Common myeloid progenitor, CD34-positive (primary cell): ENCODE data around the gene GNG4.

Source experiments
- CTCF ChIA-PET: fragments of 350-600 bp; sonication (Branson Sonifier 250); formaldehyde crosslinking; loops from one replicate; lab custom pipeline; 2021; ENCODE audit warnings: antibody characterized with exemption; lab: Charles Lee
- POLR2A ChIA-PET: fragments of 350-600 bp; sonication (Branson Sonifier 250); formaldehyde crosslinking; loops from one replicate; lab custom pipeline; 2021; ENCODE audit warnings: antibody characterized with exemption; lab: Charles Lee
- DNase-seq, 3 donors: peaks; one replicate each; pipeline versions ENCODE4 v3.0.0 to v3.0.0-alpha.2; 2013
- H3K27ac ChIP-seq, 2 experiments: 1 replicate in 1 of 2; 2 replicates in 1 of 2; pipeline ENCODE4 v1.7.0; 2013; ENCODE audit warnings: inconsistent platforms in 2 of 2, low read length in 2 of 2, mild to moderate bottlenecking in 2 of 2, low read depth in 1 of 2, moderate library complexity in 1 of 2; ENCODE audit not compliant: severe bottlenecking in 2 of 2, insufficient read depth in 1 of 2, poor library complexity in 1 of 2
- H3K27me3 ChIP-seq, 5 experiments: replicated peaks in 2 of 5; 1 replicate in 3 of 5; 2 replicates in 2 of 5; pipeline versions ENCODE4 v1.6.1 to v1.7.0; 2013; ENCODE audit warnings: low read length in 4 of 5, mild to moderate bottlenecking in 2 of 5, moderate library complexity in 2 of 5, inconsistent platforms in 1 of 5; ENCODE audit not compliant: insufficient read depth in 5 of 5, control insufficient read depth in 4 of 5
- H3K36me3 ChIP-seq, 4 experiments: 1 replicate in 2 of 4; 2 replicates in 2 of 4; pipeline versions ENCODE4 v1.6.1 to v1.7.0; 2013; ENCODE audit warnings: low read length in 3 of 4, control low read depth in 1 of 4, mild to moderate bottlenecking in 1 of 4; ENCODE audit not compliant: control insufficient read depth in 4 of 4, insufficient read depth in 4 of 4
- H3K4me1 ChIP-seq, 4 experiments: 1 replicate in 3 of 4; 2 replicates in 1 of 4; pipeline versions ENCODE4 v1.6.1 to v1.7.1; 2013; ENCODE audit warnings: low read length in 3 of 4, mild to moderate bottlenecking in 3 of 4, control low read depth in 1 of 4, inconsistent platforms in 1 of 4, moderate library complexity in 1 of 4; ENCODE audit not compliant: control insufficient read depth in 4 of 4, insufficient read depth in 4 of 4; ENCODE audit errors: control extremely low read depth in 1 of 4
- H3K4me3 ChIP-seq, 7 experiments: 1 replicate in 4 of 7; 2 replicates in 3 of 7; pipeline versions ENCODE4 v1.5.1 to v1.7.0; 2013; ENCODE audit warnings: mild to moderate bottlenecking in 7 of 7, low read length in 6 of 7, moderate library complexity in 6 of 7, inconsistent platforms in 2 of 7, low read depth in 2 of 7, control low read depth in 1 of 7; ENCODE audit not compliant: insufficient read depth in 4 of 7, control insufficient read depth in 1 of 7; ENCODE audit errors: extremely low read depth in 1 of 7
- H3K9me3 ChIP-seq, 5 experiments: 1 replicate in 4 of 5; 2 replicates in 1 of 5; pipeline versions ENCODE4 v1.6.1 to v1.7.1; 2013; ENCODE audit warnings: low read length in 4 of 5, mild to moderate bottlenecking in 2 of 5, inconsistent platforms in 1 of 5, low read depth in 1 of 5, moderate library complexity in 1 of 5; ENCODE audit not compliant: control insufficient read depth in 4 of 5, insufficient read depth in 2 of 5; ENCODE audit errors: control extremely low read depth in 1 of 5
- WGBS: methylation state at CpG from one replicate; pipeline ENCODE4 v1.1.5; 2013; ENCODE audit not compliant: insufficient coverage; 5-methylcytosine and 5-hydroxymethylcytosine counted together

The GNG4 gene

GRCh38 chr1:235586992-235587391, 62.6 kb downstream of the GNG4 start:
- H3K9me3 ChIP-seq: peaks cover 0 to 20% (median 16%) of the 10 kb centered on the region in 5 experiments
- no peaks in the 10 kb centered on the region for H3K36me3 ChIP-seq
- H3K4me3 ChIP-seq: no peak overlapping the region
- H3K4me1 ChIP-seq: no peaks in the 10 kb centered on the region
- WGBS: 100% methylated on average over 2 of the region's 2 CpGs
- H3K27ac ChIP-seq: no peak overlapping the region
- H3K27me3 ChIP-seq: peaks cover 0 to 35% (median 1%) of the 10 kb centered on the region in 5 experiments
- DNase-seq: no peak
- POLR2A ChIA-PET: no interaction called here
- CTCF ChIA-PET: no interaction called here

- Histone ChIP-seq H3K27ac (no peak overlapping the region), H3K9me3 (peaks cover 0 to 20% (median 16%) of the 10 kb centered on the region in 5 experiments), H3K36me3 (no peaks in the 10 kb centered on the region), H3K4me1 (no peaks in the 10 kb centered on the region), H3K27me3 (peaks cover 0 to 36% (median 1%) of the 10 kb centered on the region in 5 experiments), H3K4me3 (no peak overlapping the region)
- 93% methylated on average over 5 of the region's 5 CpGs for WGBS
- no peak for DNase-seq
- POLR2A ChIA-PET: no interaction called here
- CTCF ChIA-PET: no interaction called here
Measured at GRCh38 chr1:235586413-235586812, 63.2 kb downstream of the GNG4 start.

- DNase-seq: no peak
- no peaks in the 10 kb centered on the region for H3K36me3 ChIP-seq
- CTCF ChIA-PET: interaction anchor here (1.1 kb wide), 1 partner anchor 17 kb away, joined by 3 read pairs; no protein-coding TSS in a partner anchor
- no peaks in the 10 kb centered on the region for H3K4me1 ChIP-seq
- H3K9me3 ChIP-seq: peaks cover 0 to 20% (median 16%) of the 10 kb centered on the region in 5 experiments
- H3K27ac ChIP-seq: no peak overlapping the region
- 10% methylated on average over 1 of the region's 2 CpGs for WGBS
- POLR2A ChIA-PET: no interaction called here
- H3K4me3 ChIP-seq: no peak overlapping the region
- H3K27me3 ChIP-seq: peaks cover 0 to 28% (median 1%) of the 10 kb centered on the region in 5 experiments
Measured at GRCh38 chr1:235584973-235585372, 64.6 kb downstream of the GNG4 start.

GRCh38 chr1:235583511-235584001, 66.0 kb downstream of the GNG4 start:
- Histone ChIP-seq H3K9me3 (peaks cover 0 to 7% (median 4%) of the 10 kb centered on the region in 5 experiments), H3K36me3 (no peaks in the 10 kb centered on the region), H3K4me1 (no peaks in the 10 kb centered on the region), H3K27ac (no peak overlapping the region), H3K4me3 (no peak overlapping the region), H3K27me3 (peaks cover 0 to 18% (median 0%) of the 10 kb centered on the region in 5 experiments)
- no peak for DNase-seq
- WGBS: 100% methylated on average over 1 of the region's 4 CpGs
- ChIA-PET CTCF (interaction anchor here (0.6 to 1.2 kb wide), 3 partner anchors 16 to 29 kb away, joined by 3 to 5 read pairs (median 3); no protein-coding TSS in a partner anchor), POLR2A (no interaction called here)

GRCh38 chr1:235582130-235582529, 67.5 kb downstream of the GNG4 start:
- no peak overlapping the region for H3K27ac ChIP-seq
- CTCF ChIA-PET: interaction anchor here (0.7 to 2.0 kb wide), 2 partner anchors 16 to 19 kb away, joined by 3 to 4 read pairs; no protein-coding TSS in a partner anchor

GRCh38 chr1:235579891-235580290, 69.7 kb downstream of the GNG4 start:
- H3K4me1 ChIP-seq: no peaks in the 10 kb centered on the region
- H3K27me3 ChIP-seq: peaks cover 0 to 8% (median 0%) of the 10 kb centered on the region in 5 experiments
- H3K27ac ChIP-seq: no peak overlapping the region
- CTCF ChIA-PET: no interaction called here
- DNase-seq: no peak
- H3K9me3 ChIP-seq: no peaks in the 10 kb centered on the region
- POLR2A ChIA-PET: no interaction called here
- no peak overlapping the region for H3K4me3 ChIP-seq
- no peaks in the 10 kb centered on the region for H3K36me3 ChIP-seq
- 100% methylated on average over 2 of the region's 3 CpGs for WGBS

More at GRCh38 chr1:235582130-235582529, 67.5 kb downstream of the GNG4 start:
- WGBS: over 99% methylated on average over 9 of the region's 10 CpGs
- H3K36me3 ChIP-seq: no peaks in the 10 kb centered on the region
- POLR2A ChIA-PET: no interaction called here
- H3K4me1 ChIP-seq: no peaks in the 10 kb centered on the region
- peaks cover 0 to 16% (median 0%) of the 10 kb centered on the region in 5 experiments for H3K27me3 ChIP-seq
- no peaks in the 10 kb centered on the region for H3K9me3 ChIP-seq
- no peak overlapping the region for H3K4me3 ChIP-seq
- DNase-seq: no peak

GRCh38 chr1:235575597-235575996, 74.0 kb downstream of the GNG4 start:
- H3K9me3 ChIP-seq: no peaks in the 10 kb centered on the region
- H3K4me3 ChIP-seq: no peak overlapping the region
- POLR2A ChIA-PET: no interaction called here
- WGBS: 94% methylated on average over 6 of the region's 6 CpGs
- no peaks in the 10 kb centered on the region for H3K36me3 ChIP-seq
- H3K27me3 ChIP-seq: no peaks in the 10 kb centered on the region
- H3K4me1 ChIP-seq: no peaks in the 10 kb centered on the region
- DNase-seq: no peak
- CTCF ChIA-PET: no interaction called here
- H3K27ac ChIP-seq: no peak overlapping the region
